Measurements from ENCODE around the gene ADCY7. TPM values are rescaled to one million over a fixed set of nuclear protein-coding genes. Genes with fewer than 3 reads are reported as not detected.

The ADCY7 gene
- total RNA-seq, 1 experiment from 2014 or later: 39.3 TPM

DNA sequence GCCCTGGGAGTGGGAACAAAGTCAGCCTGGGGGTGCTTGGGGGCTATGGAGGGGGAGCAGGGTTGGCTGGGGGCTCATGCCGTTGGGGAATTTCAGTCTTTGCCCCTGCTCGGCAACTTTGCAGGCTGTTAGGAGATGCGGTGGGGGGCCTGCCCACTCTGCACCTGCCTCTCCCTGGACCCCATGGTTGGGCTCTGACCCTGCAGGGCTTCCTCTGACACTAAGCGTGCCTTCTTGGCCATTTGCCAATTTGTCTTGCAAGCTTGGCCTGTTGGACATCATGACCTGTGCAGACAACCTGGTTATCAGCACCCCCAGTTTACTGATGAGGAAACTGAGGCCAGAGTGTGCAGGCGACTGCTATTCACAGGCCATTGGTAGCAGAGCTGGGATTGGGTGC is 14.6 kb downstream of the ADCY7 start:
- no TSS peak for BruUV-seq (replicated peaks)
- Histone ChIP-seq H3K27ac (no peak overlapping the region), H3K4me3 (no peak overlapping the region), H3K79me2 (ENCODE audit: low read depth) (no peaks in the 10 kb centered on the region), H3F3A (ENCODE audit: insufficient read depth, low read depth) (peaks cover 10% of the 10 kb centered on the region; the same call in 1 of the 2 replicates), H3K4me2 (no peak overlapping the region), H3K27me3 (ENCODE audit: insufficient read depth, low read depth) (no peaks in the 10 kb centered on the region), H3K4me1 (replicated peaks; ENCODE audit: insufficient read depth) (no peaks in the 10 kb centered on the region), H3K9me3 (ENCODE audit: insufficient read depth, low read depth) (no peaks in the 10 kb centered on the region), H2AFZ (no peak overlapping the region), H4K20me1 (ENCODE audit: insufficient read depth) (no peaks in the 10 kb centered on the region), H3K36me3 (ENCODE audit: low read depth) (no peaks in the 10 kb centered on the region), H3K9me2 (ENCODE audit: insufficient read depth) (no peaks in the 10 kb centered on the region)
- CTCF ChIA-PET: no interaction called here
- TF ChIP-seq, protein P1, sequence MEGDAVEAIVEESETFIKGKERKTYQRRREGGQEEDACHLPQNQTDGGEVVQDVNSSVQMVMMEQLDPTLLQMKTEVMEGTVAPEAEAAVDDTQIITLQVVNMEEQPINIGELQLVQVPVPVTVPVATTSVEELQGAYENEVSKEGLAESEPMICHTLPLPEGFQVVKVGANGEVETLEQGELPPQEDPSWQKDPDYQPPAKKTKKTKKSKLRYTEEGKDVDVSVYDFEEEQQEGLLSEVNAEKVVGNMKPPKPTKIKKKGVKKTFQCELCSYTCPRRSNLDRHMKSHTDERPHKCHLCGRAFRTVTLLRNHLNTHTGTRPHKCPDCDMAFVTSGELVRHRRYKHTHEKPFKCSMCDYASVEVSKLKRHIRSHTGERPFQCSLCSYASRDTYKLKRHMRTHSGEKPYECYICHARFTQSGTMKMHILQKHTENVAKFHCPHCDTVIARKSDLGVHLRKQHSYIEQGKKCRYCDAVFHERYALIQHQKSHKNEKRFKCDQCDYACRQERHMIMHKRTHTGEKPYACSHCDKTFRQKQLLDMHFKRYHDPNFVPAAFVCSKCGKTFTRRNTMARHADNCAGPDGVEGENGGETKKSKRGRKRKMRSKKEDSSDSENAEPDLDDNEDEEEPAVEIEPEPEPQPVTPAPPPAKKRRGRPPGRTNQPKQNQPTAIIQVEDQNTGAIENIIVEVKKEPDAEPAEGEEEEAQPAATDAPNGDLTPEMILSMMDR (conservative IDR thresholded peaks at IDR 0.05): no peak
- TF ChIP-seq EZH2 (IDR thresholded peaks at IDR 0.05; ENCODE audit: low read depth): no peak
- intact Hi-C loops (cut with micrococcal nuclease; ENCODE audit: unreplicated experiment): no loop called here
- POLR2A ChIA-PET (ENCODE audit: unreplicated experiment): no interaction called here
- no peak for DNase-seq

DNA sequence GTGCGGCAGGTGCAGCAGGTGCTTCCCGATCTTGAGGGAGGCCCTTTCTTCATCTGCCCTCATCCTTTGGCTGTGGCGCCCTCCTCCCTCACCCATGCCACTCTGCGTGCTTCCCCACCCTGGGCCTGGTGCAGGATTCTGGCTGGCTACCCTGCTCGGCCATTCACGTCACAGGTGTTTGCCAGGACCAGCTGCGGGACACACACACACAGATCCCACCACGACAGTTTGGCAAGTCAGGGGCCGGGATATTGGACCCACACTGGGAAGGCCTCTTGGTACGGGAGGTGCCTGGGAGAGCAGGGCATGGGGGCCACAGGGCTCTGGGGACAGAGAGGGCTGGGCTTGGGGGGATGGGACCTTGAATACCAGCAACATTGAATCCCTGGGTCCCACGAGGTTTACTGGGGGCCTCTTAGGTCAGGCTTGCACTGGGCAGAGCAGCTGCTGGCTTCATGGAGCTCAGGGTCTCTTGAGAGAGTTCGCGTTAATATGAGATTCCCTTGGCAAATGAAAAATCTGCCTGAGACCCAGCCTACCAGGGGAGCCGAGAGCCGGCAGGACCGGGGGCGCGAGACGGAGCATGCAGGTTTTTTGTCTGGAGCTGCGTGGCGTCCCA is 15.1 kb downstream of the ADCY7 start:
- Histone ChIP-seq H3F3A (ENCODE audit: insufficient read depth, low read depth) (peaks cover 7% of the 10 kb centered on the region; the same call in 1 of the 2 replicates), H4K20me1 (ENCODE audit: insufficient read depth) (no peaks in the 10 kb centered on the region), H2AFZ (no peak overlapping the region), H3K9me3 (ENCODE audit: insufficient read depth, low read depth) (no peaks in the 10 kb centered on the region), H3K27ac (no peak overlapping the region), H3K4me3 (no peak overlapping the region), H3K9me2 (ENCODE audit: insufficient read depth) (no peaks in the 10 kb centered on the region), H3K27me3 (ENCODE audit: insufficient read depth, low read depth) (no peaks in the 10 kb centered on the region), H3K79me2 (ENCODE audit: low read depth) (no peaks in the 10 kb centered on the region), H3K36me3 (ENCODE audit: low read depth) (no peaks in the 10 kb centered on the region), H3K4me1 (replicated peaks; ENCODE audit: insufficient read depth) (no peaks in the 10 kb centered on the region), H3K4me2 (no peak overlapping the region)
- BruUV-seq (replicated peaks): no TSS peak
- ChIA-PET CTCF (no interaction called here), POLR2A (ENCODE audit: unreplicated experiment) (no interaction called here)
- DNase-seq: no peak
- TF ChIP-seq, protein P1 (conservative IDR thresholded peaks at IDR 0.05): no peak
- TF ChIP-seq EZH2 (IDR thresholded peaks at IDR 0.05; ENCODE audit: low read depth): no peak
- intact Hi-C loops (cut with micrococcal nuclease; ENCODE audit: unreplicated experiment): no loop called here

DNA sequence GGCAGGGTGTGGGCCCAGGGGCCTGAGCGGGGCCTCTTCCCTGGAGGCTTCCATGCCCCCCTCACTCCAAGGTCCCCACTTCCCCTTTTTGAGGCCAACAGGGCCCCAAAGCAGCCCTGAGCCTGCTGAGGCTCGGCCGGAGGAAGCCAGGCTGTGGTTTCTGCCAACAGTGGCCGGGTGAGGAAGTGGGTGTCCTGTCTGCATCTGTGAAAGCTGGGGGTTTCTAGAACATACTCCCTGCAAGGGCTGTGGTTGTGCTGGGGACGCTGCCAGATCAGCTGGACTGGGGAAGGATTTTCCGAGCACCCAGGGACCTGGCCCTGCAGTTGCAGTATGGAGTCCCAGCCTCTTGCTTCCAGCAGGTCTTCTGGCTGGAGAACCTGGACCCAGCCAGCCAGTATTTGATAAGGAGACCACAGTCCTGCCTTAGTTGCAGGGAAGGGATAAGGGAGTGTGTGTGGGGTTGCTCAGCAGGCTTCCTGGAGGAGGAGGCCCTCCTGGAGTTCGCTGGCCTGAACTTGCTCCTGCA is 15.7 kb downstream of the ADCY7 start:
- CTCF ChIA-PET: no interaction called here
- Histone ChIP-seq H2AFZ (no peak overlapping the region), H3K79me2 (ENCODE audit: low read depth) (no peaks in the 10 kb centered on the region), H3K4me1 (replicated peaks; ENCODE audit: insufficient read depth) (no peaks in the 10 kb centered on the region), H3F3A (ENCODE audit: insufficient read depth, low read depth) (peaks cover 2% of the 10 kb centered on the region; the same call in 1 of the 2 replicates), H3K9me2 (ENCODE audit: insufficient read depth) (no peaks in the 10 kb centered on the region), H4K20me1 (ENCODE audit: insufficient read depth) (no peaks in the 10 kb centered on the region), H3K27me3 (ENCODE audit: insufficient read depth, low read depth) (no peaks in the 10 kb centered on the region), H3K36me3 (ENCODE audit: low read depth) (no peaks in the 10 kb centered on the region), H3K27ac (no peak overlapping the region), H3K4me2 (no peak overlapping the region), H3K4me3 (no peak overlapping the region), H3K9me3 (ENCODE audit: insufficient read depth, low read depth) (no peaks in the 10 kb centered on the region)
- BruUV-seq (replicated peaks): no TSS peak
- TF ChIP-seq, protein P1 (conservative IDR thresholded peaks at IDR 0.05): no peak
- TF ChIP-seq EZH2 (IDR thresholded peaks at IDR 0.05; ENCODE audit: low read depth): no peak
- POLR2A ChIA-PET (ENCODE audit: unreplicated experiment): no interaction called here
- intact Hi-C loops (cut with micrococcal nuclease; ENCODE audit: unreplicated experiment): no loop called here
- DNase-seq: no peak
